A549 (cell line): ENCODE data around the gene GAL3ST1. TPM values are rescaled to one million over a fixed set of nuclear protein-coding genes. Genes with fewer than 3 reads are reported as not detected.
A peak's percentile ranks its signal among the peaks of the same experiment; 100 is the strongest.

Experiments
- ATAC-seq, 2 experiments: fragments of 200-7000 bp in 1 of 2; fragments of >200 bp in 1 of 2; cut with Nextera tagmentation in 1 of 2; cut with Tn5 transposase in 1 of 2; 3 replicates each; pipeline versions ENCODE4 v1.8.0 to v1.9.1; 2018 to 2020; ENCODE audit warnings: mild to moderate bottlenecking in 1 of 2, moderate library complexity in 1 of 2
- CTCF ChIA-PET: fragments of 300-600 bp; sonication (Branson Sonifier 250); formaldehyde crosslinking; extraction: SDS; loops from one replicate; lab custom pipeline; 2021; ENCODE audit warnings: antibody characterized with exemption, inconsistent platforms; lab: Yijun Ruan, JAX
- POLR2A ChIA-PET: fragments of 350-600 bp; formaldehyde crosslinking; extraction: SDS; loops from one replicate; lab custom pipeline; 2021; ENCODE audit warnings: antibody characterized with exemption, inconsistent platforms; lab: Yijun Ruan, JAX
- DNase-seq, 2 experiments: peaks; one replicate each; pipeline versions ENCODE4 v3.0.0 to v3.0.0-alpha.2; 2011 to 2016; ENCODE audit warnings: low read depth in 1 of 2, low spot score in 1 of 2
- FAIRE-seq: peaks from 2 replicates; lab custom pipeline; 2011; peaks lifted over from hg19 to GRCh38; lab: Jason Lieb, UNC
- H3K27ac ChIP-seq, 2 experiments: fragments of >200 bp; sonication (Bioruptor Twin); formaldehyde crosslinking; 3 replicates each; pipeline ENCODE4 v1.5.1; 2016 to 2017
- H3K4me1 ChIP-seq: fragments of >200 bp; sonication (Bioruptor Twin); formaldehyde crosslinking; 3 replicates; pipeline ENCODE4 v1.6.1; 2016
- H3K4me2 ChIP-seq: fragments of >200 bp; sonication (Bioruptor Twin); formaldehyde crosslinking; 3 replicates; pipeline ENCODE4 v1.6.1; 2016
- H3K4me3 ChIP-seq: fragments of >200 bp; sonication (Bioruptor Twin); formaldehyde crosslinking; 3 replicates; pipeline ENCODE4 v1.5.1; 2016
- H3K9me3 ChIP-seq: fragments of >200 bp; sonication (Bioruptor Twin); formaldehyde crosslinking; 3 replicates; pipeline ENCODE4 v1.6.1; 2016
- CEBPB ChIP-seq, 2 experiments: fragments of >200 bp in 1 of 2; sonication (Bioruptor Twin) in 1 of 2; formaldehyde crosslinking in 1 of 2; IDR thresholded peaks; 2 replicates each; pipeline ENCODE4 v1.6.1; 2012 to 2016
- EHF ChIP-seq: fragments of 250-450 bp; sonication (Bioruptor Pico); IDR thresholded peaks from 2 replicates; pipeline ENCODE4 v1.5.0; 2020; ENCODE audit warnings: mild to moderate bottlenecking
- FOSB ChIP-seq: fragments of 250-450 bp; sonication (Bioruptor Pico); IDR thresholded peaks from 2 replicates; pipeline ENCODE4 v1.5.0; 2020; ENCODE audit warnings: mild to moderate bottlenecking, moderate library complexity
- FOXS1 ChIP-seq: fragments of 250-450 bp; sonication (Bioruptor Pico); IDR thresholded peaks from 2 replicates; pipeline ENCODE4 v1.5.0; 2020; ENCODE audit warnings: mild to moderate bottlenecking, moderate library complexity
- HDAC2 ChIP-seq: fragments of 200-600 bp; sonication (generic); IDR thresholded peaks from 2 replicates; pipeline ENCODE4 v1.6.1; 2016
- HES2 ChIP-seq: fragments of >200 bp; sonication (Bioruptor Twin); formaldehyde crosslinking; IDR thresholded peaks from 2 replicates; pipeline ENCODE4 v1.6.1; 2016
- JUNB ChIP-seq: fragments of >200 bp; sonication (Bioruptor Twin); formaldehyde crosslinking; IDR thresholded peaks from 2 replicates; pipeline ENCODE4 v1.6.1; 2016
- MYC ChIP-seq: IDR thresholded peaks from 2 replicates; pipeline ENCODE4 v1.6.1; 2012; ENCODE audit warnings: mild to moderate bottlenecking, inconsistent platforms, low read length, improper control_type of control experiment, borderline replicate concordance
- PHF8 ChIP-seq: fragments of 200-600 bp; sonication (generic); IDR thresholded peaks from 2 replicates; pipeline ENCODE4 v1.6.1; 2016; ENCODE audit warnings: low read depth, mild to moderate bottlenecking, antibody characterized with exemption, moderate library complexity, borderline replicate concordance
- POLR2A ChIP-seq: IDR thresholded peaks from 2 replicates; pipeline ENCODE4 v1.6.1; 2012; ENCODE audit warnings: mild to moderate bottlenecking, low read length
- RAD21 ChIP-seq, 2 experiments: fragments of >200 bp in 1 of 2; sonication (Bioruptor Twin) in 1 of 2; formaldehyde crosslinking in 1 of 2; IDR thresholded peaks in 1 of 2; conservative IDR thresholded peaks in 1 of 2; 2 replicates in 1 of 2; 3 replicates in 1 of 2; pipeline ENCODE4 v1.6.1; 2012 to 2018; ENCODE audit warnings: inconsistent platforms in 1 of 2
- RCOR1 ChIP-seq: fragments of 150-350 bp; IDR thresholded peaks from 2 replicates; pipeline ENCODE4 v1.6.1; 2014; ENCODE audit warnings: antibody characterized with exemption, low read length, low read depth
- SMC3 ChIP-seq: fragments of >200 bp; sonication (Bioruptor Twin); formaldehyde crosslinking; IDR thresholded peaks from 3 replicates; pipeline ENCODE4 v1.6.1; 2018; ENCODE audit warnings: inconsistent platforms
- ZFP36 ChIP-seq: fragments of 450-650 bp; IDR thresholded peaks from 2 replicates; pipeline ENCODE4 v1.6.1; 2014; ENCODE audit warnings: borderline replicate concordance; ENCODE audit not compliant: partially characterized antibody
- ZNF302 ChIP-seq: fragments of 250-450 bp; sonication (Bioruptor Pico); IDR thresholded peaks from 2 replicates; pipeline ENCODE4 v1.9.0; 2021; ENCODE audit warnings: inconsistent platforms, mild to moderate bottlenecking, moderate library complexity
- WGBS: methylation state at CpG from one replicate; pipeline ENCODE4 v1.1.6; 2017; ENCODE audit errors: missing lambda C conversion rate; 5-methylcytosine and 5-hydroxymethylcytosine counted together
- polyA plus RNA-seq, 4 experiments: library from polyadenylated mRNA; depleted of rRNA in 3 of 4; stranded (reverse); fragments of >200 nt; fragmentation: RNase III in 1 of 4; extraction: RNeasy Plus Mini Kit Qiagen cat#74134 plus additional on column Dnase treatment in 1 of 4; gene quantifications; 2 replicates in 3 of 4; 3 replicates in 1 of 4; pipeline ENCODE4 v1.2.3, GENCODE V29; 2011 to 2017
- TF ChIP-seq, protein P1 (sequence below): fragments of 250-450 bp; sonication (Bioruptor Pico); IDR thresholded peaks from 2 replicates; pipeline ENCODE4 v1.5.0; 2020; ENCODE audit warnings: low read depth, mild to moderate bottlenecking, moderate library complexity
- TF ChIP-seq, protein P2 (sequence below): fragments of 450-650 bp; IDR thresholded peaks from 2 replicates; pipeline ENCODE4 v1.6.1; 2014; ENCODE audit warnings: antibody characterized with exemption
- TF ChIP-seq, protein P3 (sequence below): IDR thresholded peaks from 2 replicates; pipeline ENCODE4 v1.6.1; 2012

Gene GAL3ST1
- polyA plus RNA-seq, 2 of the 4 experiments (the other 2 are of a cell fraction), result 8.7 to 14.0 TPM

DNA sequence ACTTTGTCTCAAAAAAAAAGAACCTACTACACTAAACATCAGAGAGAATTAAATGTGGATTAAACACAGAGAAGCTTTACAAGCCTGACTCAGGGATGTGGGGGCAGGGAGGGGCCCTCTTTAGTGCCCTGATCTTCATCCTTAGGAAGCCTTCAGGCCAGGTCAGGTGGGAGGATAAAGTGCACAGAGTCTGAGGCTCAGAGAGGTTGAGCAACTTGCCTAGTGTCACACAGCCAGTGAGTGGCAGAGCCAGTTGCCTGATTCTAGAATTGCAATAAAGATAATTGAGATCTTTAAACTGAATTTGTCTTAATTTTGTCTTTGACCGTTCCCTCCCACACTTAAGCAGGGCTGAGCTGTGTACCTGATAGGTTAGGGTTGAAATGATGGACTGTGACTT lies 35.1 kb downstream of the GAL3ST1 start:
- TF ChIP-seq HDAC2 (no peak), ZFP36 (peak; percentile 12)
- Histone ChIP-seq H3K4me2 (no peak overlapping the region), H3K9me3 (no peaks in the 10 kb centered on the region), H3K4me1 (no peaks in the 10 kb centered on the region), H3K4me3 (no peak overlapping the region), H3K27ac (no peak overlapping the region)
- ChIA-PET POLR2A (no interaction called here), CTCF (no interaction called here)
- FAIRE-seq (no peak), ATAC-seq (no peak), DNase-seq (no peak)
- 100% methylated on average over 1 of the region's 1 CpG for WGBS

DNA sequence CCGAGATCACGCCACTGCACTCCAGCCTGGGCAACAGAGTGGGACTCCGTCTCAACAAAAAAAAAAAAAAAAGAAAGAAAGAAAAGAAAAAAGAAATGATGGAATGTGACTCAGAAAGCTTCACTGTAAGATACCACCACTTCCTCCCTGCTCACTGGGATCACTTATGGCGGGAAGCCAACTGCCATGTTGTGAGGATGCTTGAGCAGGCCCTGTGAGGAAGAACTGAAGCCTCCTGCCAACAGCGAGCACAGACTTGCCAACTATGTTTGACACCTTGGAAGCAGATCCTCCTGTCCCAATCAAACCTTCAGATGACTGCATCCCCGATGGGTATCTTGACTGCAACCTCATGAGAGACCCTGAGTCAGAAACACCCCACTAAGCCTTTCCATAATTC lies 36.2 kb downstream of the GAL3ST1 start:
- POLR2A ChIA-PET, result no interaction called here

GRCh38 chr22:30537083-30537731 lies 37.3 kb downstream of the GAL3ST1 start:
- POLR2A ChIA-PET, result no interaction called here
- no peak for ATAC-seq
- Histone ChIP-seq H3K9me3 (no peaks in the 10 kb centered on the region), H3K4me3 (no peak overlapping the region), H3K4me1 (no peaks in the 10 kb centered on the region), H3K27ac (no peak overlapping the region), H3K4me2 (no peak overlapping the region)
- no peak for FAIRE-seq
- no peak for DNase-seq
- 90% methylated on average over 4 of the region's 9 CpGs for WGBS
- TF ChIP-seq, protein P1, sequence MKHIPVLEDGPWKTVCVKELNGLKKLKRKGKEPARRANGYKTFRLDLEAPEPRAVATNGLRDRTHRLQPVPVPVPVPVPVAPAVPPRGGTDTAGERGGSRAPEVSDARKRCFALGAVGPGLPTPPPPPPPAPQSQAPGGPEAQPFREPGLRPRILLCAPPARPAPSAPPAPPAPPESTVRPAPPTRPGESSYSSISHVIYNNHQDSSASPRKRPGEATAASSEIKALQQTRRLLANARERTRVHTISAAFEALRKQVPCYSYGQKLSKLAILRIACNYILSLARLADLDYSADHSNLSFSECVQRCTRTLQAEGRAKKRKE (CRISPR knock-in tag), result no peak
- TF ChIP-seq RCOR1, result no peak
- TF ChIP-seq, protein P2, sequence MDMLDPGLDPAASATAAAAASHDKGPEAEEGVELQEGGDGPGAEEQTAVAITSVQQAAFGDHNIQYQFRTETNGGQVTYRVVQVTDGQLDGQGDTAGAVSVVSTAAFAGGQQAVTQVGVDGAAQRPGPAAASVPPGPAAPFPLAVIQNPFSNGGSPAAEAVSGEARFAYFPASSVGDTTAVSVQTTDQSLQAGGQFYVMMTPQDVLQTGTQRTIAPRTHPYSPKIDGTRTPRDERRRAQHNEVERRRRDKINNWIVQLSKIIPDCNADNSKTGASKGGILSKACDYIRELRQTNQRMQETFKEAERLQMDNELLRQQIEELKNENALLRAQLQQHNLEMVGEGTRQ, result no peak
- CTCF ChIA-PET, result no interaction called here

More for the DNA sequence above, 36.2 kb downstream of the GAL3ST1 start:
- CTCF ChIA-PET, result no interaction called here
- TF ChIP-seq MYC (no peak), PHF8 (no peak), POLR2A (no peak), RAD21 (conservative IDR thresholded peaks at IDR 0.05 in 1 of 2, IDR thresholded peaks at IDR 0.05 in 1 of 2) (no peak), FOSB (CRISPR knock-in tag) (no peak), CEBPB (IDR thresholded peaks at IDR 0.05) (no peak), ZNF302 (CRISPR knock-in tag) (no peak), JUNB (no peak), EHF (CRISPR knock-in tag) (no peak), HES2 (no peak), SMC3 (no peak)
- TF ChIP-seq, protein P3, sequence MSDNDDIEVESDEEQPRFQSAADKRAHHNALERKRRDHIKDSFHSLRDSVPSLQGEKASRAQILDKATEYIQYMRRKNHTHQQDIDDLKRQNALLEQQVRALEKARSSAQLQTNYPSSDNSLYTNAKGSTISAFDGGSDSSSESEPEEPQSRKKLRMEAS, result no peak
- Histone ChIP-seq H3K4me2 (no peak overlapping the region), H3K4me3 (no peak overlapping the region), H3K27ac (no peak overlapping the region), H3K9me3 (no peaks in the 10 kb centered on the region), H3K4me1 (no peaks in the 10 kb centered on the region)
- FAIRE-seq, result no peak
- no peak for ATAC-seq
- DNase-seq, result no peak
- 87% methylated on average over 6 of the region's 6 CpGs for WGBS

- no peak for DNase-seq
- no peak overlapping the region for H3K27ac ChIP-seq
- H3K9me3 ChIP-seq, result no peaks in the 10 kb centered on the region
- FAIRE-seq, result no peak
- 79% methylated on average over 4 of the region's 4 CpGs for WGBS
- TF ChIP-seq FOXS1 (CRISPR knock-in tag), result no peak
- ATAC-seq, result no peak
- no peaks in the 10 kb centered on the region for H3K4me1 ChIP-seq
- no peak overlapping the region for H3K4me2 ChIP-seq
- H3K4me3 ChIP-seq, result no peak overlapping the region
- ChIA-PET CTCF (interaction anchor here (0.8 to 1.0 kb wide), 2 partner anchors 49 to 145 kb away, joined by 4 to 7 read pairs; no protein-coding TSS in a partner anchor), POLR2A (no interaction called here)
Measured at GRCh38 chr22:30535182-30535581, 39.3 kb downstream of the GAL3ST1 start.
